ENCODE measurements around the gene NOTCH4.
A peak's percentile ranks its signal among the peaks of the same experiment; 100 is the strongest.
"Not testable (repeated sequence)": the region's sequence is repeated elsewhere in the genome, so short reads cannot be mapped to it uniquely, and the experiment has no call there.

The NOTCH4 gene

DNA sequence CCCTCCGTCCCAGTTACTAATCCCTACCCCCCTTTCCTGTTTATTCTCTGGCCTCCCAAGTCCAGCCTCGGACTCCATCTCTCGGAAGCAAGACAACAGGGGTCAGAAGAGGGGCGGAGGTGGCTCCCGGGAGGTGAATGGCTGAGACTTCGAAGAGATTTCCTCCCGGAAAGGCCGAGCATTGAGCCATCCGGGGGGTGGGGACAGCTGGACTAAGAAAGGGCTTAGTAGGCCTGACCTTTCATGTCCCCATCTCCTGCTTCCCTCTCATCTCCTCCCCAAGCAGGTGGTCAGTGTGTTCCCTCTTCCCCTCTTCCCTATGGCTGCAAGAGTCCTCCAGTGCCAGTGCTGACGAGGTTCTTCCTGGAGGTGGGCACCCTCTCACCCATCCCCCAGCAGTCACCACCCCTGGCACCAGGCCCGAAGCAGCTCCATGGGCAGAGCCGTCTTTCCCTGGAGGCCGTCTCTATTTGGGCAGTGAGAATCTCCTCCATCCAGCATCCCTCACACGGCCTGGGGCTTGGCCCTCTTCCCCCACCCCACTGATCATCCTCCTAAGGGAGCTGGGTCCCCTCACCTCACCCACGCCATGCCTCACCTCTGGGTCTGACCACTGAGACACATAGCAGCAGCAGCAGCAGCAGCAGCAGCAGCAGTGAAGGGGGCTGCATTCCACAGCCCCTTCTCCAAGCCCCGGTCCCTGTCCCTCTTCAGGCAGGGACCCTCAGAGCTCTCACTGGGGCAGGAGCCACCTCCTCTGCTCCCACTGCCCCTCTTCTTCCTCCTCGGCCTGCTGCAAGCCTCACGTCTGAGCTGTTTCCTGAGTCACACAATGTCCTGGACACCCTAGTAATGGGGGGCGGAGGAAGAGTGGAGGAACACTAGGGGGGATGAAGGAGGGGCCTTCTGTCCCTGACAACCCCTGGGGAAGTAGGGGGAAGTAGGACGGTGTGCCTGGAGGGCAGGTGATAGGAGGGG, at the start of gene NOTCH4:
Gene NOTCH4, minus strand, starts transcription at position 810 of the 978 bp plus-strand sequence. Its CDS starts 139 bp downstream, at position 671.
- no peak for DNase-seq (ENCODE audit: low read depth)

DNA sequence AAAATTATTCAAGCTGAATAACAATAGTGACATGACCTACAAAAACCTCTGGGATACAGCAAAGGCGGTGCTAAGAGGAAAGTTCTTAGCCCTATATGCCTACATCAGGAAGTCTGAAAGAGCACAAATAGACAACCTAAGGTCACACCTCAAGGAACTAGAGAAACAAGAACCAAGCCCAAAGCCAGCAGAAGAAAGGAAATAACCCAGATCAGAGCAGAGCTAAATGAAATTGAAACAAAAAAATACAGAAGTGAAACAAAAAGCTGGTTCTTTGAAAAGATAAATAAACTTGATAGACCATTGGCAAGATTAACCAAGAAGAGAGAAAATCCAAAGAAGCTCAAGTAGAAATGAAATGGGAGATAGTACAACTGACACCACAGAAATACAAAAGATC, 47.6 kb upstream of the NOTCH4 start:
- no peak for DNase-seq (ENCODE audit: low read depth)

GRCh38 chr6:32268459-32268858, 44.6 kb upstream of the NOTCH4 start:
- DNase-seq (ENCODE audit: low read depth), result not testable (repeated sequence)

DNA sequence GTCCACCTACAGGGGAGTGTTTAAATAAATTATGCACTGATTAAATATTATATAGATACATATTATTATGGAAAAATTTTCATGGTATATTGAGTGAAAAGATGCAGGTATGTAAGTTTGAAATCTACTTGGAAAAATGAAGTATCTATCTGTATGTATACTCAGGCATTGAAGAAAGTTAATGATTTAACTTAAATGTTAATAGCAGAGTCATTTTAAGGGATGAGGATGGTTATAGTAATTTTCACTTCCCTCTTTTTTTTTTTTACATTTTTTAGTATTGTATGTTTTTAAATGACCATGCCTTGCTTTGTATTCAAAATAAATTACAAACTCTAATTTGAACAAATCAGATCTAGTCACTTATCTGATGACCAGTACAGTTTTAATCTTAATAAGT, 43.2 kb upstream of the NOTCH4 start:
- DNase-seq (ENCODE audit: low read depth), result no peak

DNA sequence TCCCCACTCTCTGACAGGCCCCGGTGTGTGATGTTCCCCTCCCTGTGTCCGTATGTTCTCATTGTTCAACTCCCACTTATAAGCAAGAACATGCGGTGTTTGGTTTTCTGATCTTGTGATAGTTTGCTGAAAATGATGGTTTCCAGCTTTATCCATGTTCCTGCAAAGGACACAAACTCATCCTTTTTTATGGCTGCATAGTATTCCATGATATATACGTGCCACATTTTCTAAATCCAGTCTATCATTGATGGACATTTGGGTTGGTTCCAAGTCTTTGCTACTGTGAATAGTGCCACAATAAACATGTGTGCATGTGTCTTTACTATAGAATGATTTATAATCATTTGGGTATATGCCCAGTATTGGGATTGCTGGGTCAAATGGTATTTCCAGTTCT, 33.4 kb upstream of the NOTCH4 start:
- not testable (repeated sequence) for DNase-seq (ENCODE audit: low read depth)

DNA sequence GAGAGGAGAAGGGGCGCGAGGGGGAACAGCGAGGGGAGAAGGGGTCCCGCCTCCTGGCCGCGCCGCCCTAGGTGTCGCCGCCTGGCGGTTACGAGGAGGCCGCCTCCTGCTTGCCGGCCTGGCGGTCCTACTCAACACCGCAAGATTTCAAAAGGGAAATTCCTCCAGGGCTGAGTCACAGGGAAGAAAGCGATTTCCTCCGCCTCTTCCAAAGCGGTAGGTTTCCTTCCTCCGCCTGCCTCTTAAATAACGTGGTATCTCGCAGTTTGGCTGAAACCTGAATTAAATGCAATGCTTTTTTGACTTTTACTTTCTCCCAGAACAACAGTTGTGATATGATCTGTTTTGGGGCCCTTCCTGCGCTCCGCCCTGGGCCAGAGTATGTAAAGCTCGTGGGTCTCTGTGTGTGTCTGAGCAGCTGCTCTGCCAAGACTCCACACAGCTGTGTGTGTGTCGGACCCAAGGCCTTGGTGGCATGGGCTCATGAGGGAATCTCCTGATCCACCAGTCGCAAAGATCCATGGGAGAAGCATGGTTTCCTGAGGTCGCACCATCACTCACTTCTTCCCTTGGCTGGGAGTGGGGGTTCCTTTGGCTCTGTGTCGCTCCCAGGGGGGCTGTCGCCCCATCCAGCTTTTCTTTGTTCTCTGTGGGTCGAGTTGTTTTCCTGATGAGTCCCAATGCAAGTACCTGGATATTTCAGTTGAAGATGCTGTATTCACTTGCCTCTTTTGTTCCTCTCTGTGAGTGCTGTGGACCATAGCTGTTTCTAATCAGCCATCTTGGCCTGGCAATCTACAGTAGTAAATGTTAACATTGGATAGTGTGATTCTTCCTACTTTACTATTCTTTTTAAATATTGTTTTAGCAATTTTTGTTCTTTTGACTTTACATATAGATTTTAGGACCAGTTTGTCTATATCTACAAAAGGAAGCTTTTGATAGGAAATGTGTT, 31.6 kb upstream of the NOTCH4 start:
- DNase-seq (ENCODE audit: low read depth), result peak; percentile 96

- no peak for DNase-seq (ENCODE audit: low read depth)
Measured at GRCh38 chr6:32254761-32255198, 30.9 kb upstream of the NOTCH4 start.

DNA sequence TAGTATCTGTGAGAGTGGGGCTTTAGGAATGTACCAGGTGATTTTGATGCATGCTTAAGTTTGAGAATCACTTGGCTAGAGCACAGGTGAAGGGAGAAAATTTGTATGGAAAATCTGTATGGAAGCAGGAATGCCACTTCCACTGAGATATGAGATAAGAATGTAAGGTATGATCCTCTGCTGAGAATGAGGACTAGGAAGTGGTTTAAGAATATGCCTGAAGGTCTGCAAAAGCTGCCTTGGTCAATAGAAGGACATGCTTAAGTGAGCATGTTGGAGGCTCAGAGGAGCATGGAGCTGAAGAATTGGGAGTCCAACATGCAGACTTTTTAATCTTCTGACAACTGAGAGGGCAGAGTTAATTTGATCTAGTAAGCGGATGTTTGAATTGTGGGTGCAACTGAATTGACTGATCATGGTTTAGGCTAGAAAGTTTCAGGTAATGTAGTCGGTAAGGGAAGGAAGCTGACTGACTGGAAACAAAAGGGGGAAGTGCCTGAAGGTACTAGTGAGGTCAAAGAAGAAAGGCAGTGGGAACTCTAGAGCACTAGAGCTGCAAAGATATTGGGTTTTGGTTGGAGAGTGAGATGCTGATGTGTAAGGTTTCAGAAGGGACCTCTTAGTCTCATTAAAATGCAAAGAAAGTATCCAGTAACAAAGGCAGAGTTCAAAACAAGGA, 28.6 kb upstream of the NOTCH4 start:
- no peak for DNase-seq (ENCODE audit: low read depth)

- DNase-seq (ENCODE audit: low read depth), result no peak
Measured at GRCh38 chr6:32249262-32249661, 25.4 kb upstream of the NOTCH4 start.

DNA sequence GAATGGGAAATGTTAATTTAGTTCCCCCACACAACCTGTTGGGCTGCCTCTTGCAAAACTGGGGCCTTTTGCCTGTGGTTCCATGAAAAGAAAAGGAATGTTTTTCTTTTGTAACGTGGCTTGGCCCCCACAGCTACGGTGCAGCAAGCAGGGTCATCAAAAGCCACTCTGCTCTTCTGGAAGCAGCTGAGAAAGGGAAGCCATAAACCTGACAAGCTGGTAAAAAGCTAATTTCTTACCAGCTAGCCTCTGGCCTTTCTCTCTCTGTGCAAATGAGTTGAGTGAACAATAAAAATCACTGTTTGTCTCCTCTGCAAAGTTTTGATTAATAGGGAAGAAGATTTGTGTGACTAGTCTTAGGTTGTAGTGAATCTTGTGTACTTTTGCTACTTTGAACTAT, 23.5 kb upstream of the NOTCH4 start:
- no peak for DNase-seq (ENCODE audit: low read depth)

DNA sequence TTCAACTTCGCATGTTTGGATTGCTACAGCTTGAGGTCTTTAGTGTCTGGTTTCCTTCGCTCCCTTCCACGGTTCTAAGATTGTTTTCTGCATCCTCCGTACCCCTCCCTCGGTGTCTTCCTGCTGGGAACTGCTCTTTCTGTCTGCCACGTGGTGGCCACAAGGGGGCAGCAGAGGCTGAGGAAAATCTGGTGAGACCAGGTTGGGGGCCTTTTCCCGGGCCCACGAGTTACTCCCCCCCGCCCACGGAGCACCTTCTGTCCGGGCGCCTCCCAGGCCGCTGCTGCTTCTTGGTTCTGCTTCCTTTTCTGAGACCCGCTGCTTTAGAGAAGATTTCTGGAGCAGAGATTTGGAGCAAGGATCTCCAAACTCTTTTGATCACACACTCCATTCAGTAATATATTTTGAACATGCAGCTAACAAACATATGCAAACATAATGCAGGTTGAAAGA, 21.1 kb upstream of the NOTCH4 start:
- DNase-seq (ENCODE audit: low read depth), result no peak

- no peak for DNase-seq (ENCODE audit: low read depth)
Measured at GRCh38 chr6:32244270-32244669, 20.4 kb upstream of the NOTCH4 start.

- DNase-seq (ENCODE audit: low read depth), result not testable (repeated sequence)
Measured at GRCh38 chr6:32242318-32242813, 18.5 kb upstream of the NOTCH4 start.

DNA sequence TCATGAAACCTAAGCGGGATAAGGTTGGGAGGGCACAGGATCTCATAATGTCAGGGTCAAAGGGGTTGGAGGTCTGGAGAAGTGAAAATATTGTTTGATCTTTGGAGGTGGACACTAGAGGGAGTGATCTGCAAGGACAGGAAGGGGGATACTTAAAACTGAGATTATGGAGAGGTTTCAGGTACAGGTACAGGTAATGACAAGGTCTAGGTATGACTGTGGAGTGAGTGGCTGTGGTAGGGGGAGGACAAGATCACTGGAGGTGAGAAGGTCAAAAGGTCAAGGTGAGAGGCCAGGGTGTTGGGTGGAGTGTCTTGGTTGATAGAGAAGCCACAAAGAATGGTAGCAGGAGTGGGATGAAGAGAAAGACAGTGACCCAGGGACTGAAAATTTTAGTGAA, 16.8 kb upstream of the NOTCH4 start:
- DNase-seq (ENCODE audit: low read depth), result no peak

- no peak for DNase-seq (ENCODE audit: low read depth)
Measured at GRCh38 chr6:32239462-32239861, 15.6 kb upstream of the NOTCH4 start.

DNA sequence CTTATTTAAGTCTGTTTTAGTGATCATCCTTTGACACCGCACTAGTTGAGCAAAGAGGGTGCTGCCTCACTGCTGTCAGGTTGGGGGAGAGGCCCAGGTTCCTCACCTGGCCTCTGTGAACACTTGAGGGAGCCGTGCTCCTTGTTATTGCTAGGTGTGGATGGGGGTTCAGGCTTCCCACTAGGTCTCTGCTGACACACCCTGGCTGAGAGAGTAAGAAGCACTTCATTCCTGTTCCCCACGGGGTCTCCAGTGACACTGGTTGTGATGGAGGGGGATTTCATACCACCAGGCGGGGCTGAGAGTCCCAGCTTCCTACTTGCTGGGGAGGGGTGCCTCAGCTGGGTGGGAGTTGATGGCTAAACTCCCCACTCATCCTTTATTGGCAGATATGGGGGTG, 11.1 kb upstream of the NOTCH4 start:
- no peak for DNase-seq (ENCODE audit: low read depth)

GRCh38 chr6:32226434-32226833, 2.6 kb upstream of the NOTCH4 start:
- DNase-seq (ENCODE audit: low read depth), result no peak

- DNase-seq (ENCODE audit: low read depth), result no peak
Measured at GRCh38 chr6:32224696-32225095, 829 bp upstream of the NOTCH4 start.

GRCh38 chr6:32222333-32223230, 1.3 kb downstream of the NOTCH4 start:
- no peak for DNase-seq (ENCODE audit: low read depth)

- no peak for DNase-seq (ENCODE audit: low read depth)
Measured at GRCh38 chr6:32220021-32220420, 3.8 kb downstream of the NOTCH4 start.

DNA sequence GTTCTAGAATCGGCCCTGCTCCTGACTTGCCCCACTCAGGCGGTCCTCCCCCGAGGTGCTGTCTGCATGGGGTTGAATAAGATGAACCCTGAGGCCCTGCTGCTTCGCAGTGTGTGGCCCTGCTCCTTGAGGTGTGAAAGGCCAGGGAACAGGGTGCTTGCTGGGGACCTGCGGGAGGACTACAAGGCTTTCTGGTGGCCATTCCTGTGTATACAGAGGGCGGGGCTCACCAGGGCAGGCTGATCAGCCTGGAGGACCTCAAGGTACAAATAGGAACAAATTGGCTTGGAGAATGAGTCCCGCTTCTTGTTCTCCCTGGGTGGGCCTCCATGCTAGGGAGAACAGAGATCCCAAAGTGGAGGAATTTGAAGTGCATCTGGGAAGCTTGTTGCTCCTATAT, 5.7 kb downstream of the NOTCH4 start:
- no peak for DNase-seq (ENCODE audit: low read depth)
